ENCODE data around the gene KLHL24.
"Not testable (repeated sequence)": the region's sequence is repeated elsewhere in the genome, so short reads cannot be mapped to it uniquely, and the experiment has no call there.

The KLHL24 gene

GRCh38 chr3:183699238-183699947 is 64.0 kb downstream of the KLHL24 start:
- no peak overlapping the region for H3K27ac ChIP-seq
- TF ChIP-seq ZFX (IDR thresholded peaks at IDR 0.05; ENCODE audit: borderline replicate concordance): no peak
- TF ChIP-seq, protein P1, sequence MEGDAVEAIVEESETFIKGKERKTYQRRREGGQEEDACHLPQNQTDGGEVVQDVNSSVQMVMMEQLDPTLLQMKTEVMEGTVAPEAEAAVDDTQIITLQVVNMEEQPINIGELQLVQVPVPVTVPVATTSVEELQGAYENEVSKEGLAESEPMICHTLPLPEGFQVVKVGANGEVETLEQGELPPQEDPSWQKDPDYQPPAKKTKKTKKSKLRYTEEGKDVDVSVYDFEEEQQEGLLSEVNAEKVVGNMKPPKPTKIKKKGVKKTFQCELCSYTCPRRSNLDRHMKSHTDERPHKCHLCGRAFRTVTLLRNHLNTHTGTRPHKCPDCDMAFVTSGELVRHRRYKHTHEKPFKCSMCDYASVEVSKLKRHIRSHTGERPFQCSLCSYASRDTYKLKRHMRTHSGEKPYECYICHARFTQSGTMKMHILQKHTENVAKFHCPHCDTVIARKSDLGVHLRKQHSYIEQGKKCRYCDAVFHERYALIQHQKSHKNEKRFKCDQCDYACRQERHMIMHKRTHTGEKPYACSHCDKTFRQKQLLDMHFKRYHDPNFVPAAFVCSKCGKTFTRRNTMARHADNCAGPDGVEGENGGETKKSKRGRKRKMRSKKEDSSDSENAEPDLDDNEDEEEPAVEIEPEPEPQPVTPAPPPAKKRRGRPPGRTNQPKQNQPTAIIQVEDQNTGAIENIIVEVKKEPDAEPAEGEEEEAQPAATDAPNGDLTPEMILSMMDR (IDR thresholded peaks at IDR 0.05): no peak

- no peak for TF ChIP-seq ZFX (IDR thresholded peaks at IDR 0.05; ENCODE audit: borderline replicate concordance)
- TF ChIP-seq, protein P1 (IDR thresholded peaks at IDR 0.05): no peak
- no peak overlapping the region for H3K27ac ChIP-seq
Measured at GRCh38 chr3:183701744-183702143, 66.3 kb downstream of the KLHL24 start.

DNA sequence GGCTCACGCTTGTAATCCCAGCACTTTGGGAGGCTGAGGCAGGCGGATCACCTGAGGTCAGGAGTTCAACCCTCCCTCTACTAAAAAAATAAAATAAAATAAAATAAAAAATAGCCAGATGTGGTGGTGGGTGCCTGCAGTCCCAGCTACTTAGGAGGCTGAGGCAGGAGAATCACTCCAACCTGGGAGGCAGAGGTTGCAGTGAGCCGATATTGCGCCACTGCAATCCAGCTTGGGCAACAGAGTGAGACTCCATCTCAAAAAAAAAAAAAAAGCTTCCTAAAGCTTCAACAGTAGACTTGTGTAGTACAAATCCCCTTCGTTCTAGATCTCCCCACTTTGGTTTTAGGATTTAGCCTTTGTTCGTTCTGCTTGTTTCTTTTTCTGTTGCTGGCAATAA is 68.5 kb downstream of the KLHL24 start:
- not testable (repeated sequence) for H3K27ac ChIP-seq

- TF ChIP-seq ZFX (IDR thresholded peaks at IDR 0.05; ENCODE audit: borderline replicate concordance): no peak
- TF ChIP-seq, protein P1 (IDR thresholded peaks at IDR 0.05): no peak
- H3K27ac ChIP-seq: no peak overlapping the region
Measured at GRCh38 chr3:183710231-183710630, 74.8 kb downstream of the KLHL24 start.

GRCh38 chr3:183711516-183711915 is 76.1 kb downstream of the KLHL24 start:
- H3K27ac ChIP-seq: no peak overlapping the region
- TF ChIP-seq, protein P1 (IDR thresholded peaks at IDR 0.05): no peak
- no peak for TF ChIP-seq ZFX (IDR thresholded peaks at IDR 0.05; ENCODE audit: borderline replicate concordance)

GRCh38 chr3:183714622-183715021 is 79.2 kb downstream of the KLHL24 start:
- TF ChIP-seq, protein P1 (IDR thresholded peaks at IDR 0.05): no peak
- no peak for TF ChIP-seq ZFX (IDR thresholded peaks at IDR 0.05; ENCODE audit: borderline replicate concordance)
- no peak overlapping the region for H3K27ac ChIP-seq

- no peak overlapping the region for H3K27ac ChIP-seq
- TF ChIP-seq, protein P1 (IDR thresholded peaks at IDR 0.05): no peak
- no peak for TF ChIP-seq ZFX (IDR thresholded peaks at IDR 0.05; ENCODE audit: borderline replicate concordance)
Measured at GRCh38 chr3:183718012-183718411, 82.6 kb downstream of the KLHL24 start.

- H3K27ac ChIP-seq: no peak overlapping the region
- TF ChIP-seq ZFX (IDR thresholded peaks at IDR 0.05; ENCODE audit: borderline replicate concordance): no peak
Measured at GRCh38 chr3:183725387-183725786, 90.0 kb downstream of the KLHL24 start.
